ENCODE data around the gene MBLAC2. TPM values are rescaled to one million over a fixed set of nuclear protein-coding genes. Genes with fewer than 3 reads are reported as not detected.

The MBLAC2 gene
- total RNA-seq, 1 donor from 2014 or later = 1.3 TPM

DNA sequence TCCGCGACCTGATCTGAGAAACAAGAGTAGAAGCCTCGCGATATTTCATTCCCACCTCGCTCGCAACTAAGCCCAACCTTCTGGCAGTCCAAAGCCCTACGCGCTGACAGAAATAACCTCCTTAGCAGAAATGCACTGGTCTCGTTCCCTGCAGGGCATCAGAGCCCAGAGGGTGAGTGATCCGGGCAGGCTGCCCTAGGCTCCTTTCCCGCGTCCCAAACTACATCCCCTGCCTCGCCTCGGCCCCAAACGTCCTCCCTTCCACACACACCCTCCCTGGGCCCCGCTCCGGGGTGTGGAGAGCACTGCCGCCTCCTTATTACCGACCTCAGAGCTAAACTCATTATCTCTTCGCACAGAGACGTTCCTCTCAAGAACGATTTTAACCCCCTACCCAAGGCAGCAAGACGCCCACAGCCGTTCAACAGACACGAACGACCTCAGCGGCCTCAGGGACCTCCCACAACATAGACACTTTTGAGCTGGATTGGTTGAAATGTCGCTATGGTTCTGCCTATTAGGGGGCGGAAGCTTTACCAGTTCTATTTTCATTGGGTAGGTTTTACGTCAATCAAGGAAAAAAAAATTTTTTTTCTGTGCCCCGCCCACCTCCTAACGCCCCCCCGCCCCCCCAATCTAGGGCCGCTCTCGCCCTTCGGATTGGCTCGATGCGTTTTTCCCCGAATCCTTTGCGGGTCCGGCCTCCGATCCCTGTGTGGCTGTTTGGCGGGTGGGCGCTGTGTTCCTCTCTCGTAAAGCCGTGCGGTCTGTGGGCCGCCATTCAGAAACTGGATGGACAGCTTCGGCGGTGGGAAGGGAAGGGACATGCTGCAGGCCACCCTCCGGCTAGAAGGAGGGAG lies 65.0 kb downstream of the MBLAC2 start, which contains the start of gene CETN3:
Gene CETN3 (minus strand): TSS at position 439 of the 860 bp plus-strand sequence. CDS start 95 bp downstream, at position 344.
- peak; percentile 90 for DNase-seq (ENCODE audit: low read depth)
- TF ChIP-seq, protein P1, sequence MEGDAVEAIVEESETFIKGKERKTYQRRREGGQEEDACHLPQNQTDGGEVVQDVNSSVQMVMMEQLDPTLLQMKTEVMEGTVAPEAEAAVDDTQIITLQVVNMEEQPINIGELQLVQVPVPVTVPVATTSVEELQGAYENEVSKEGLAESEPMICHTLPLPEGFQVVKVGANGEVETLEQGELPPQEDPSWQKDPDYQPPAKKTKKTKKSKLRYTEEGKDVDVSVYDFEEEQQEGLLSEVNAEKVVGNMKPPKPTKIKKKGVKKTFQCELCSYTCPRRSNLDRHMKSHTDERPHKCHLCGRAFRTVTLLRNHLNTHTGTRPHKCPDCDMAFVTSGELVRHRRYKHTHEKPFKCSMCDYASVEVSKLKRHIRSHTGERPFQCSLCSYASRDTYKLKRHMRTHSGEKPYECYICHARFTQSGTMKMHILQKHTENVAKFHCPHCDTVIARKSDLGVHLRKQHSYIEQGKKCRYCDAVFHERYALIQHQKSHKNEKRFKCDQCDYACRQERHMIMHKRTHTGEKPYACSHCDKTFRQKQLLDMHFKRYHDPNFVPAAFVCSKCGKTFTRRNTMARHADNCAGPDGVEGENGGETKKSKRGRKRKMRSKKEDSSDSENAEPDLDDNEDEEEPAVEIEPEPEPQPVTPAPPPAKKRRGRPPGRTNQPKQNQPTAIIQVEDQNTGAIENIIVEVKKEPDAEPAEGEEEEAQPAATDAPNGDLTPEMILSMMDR (conservative IDR thresholded peaks at IDR 0.05; ENCODE audit: low read depth, low read length) = no peak
- H3K4me3 ChIP-seq (ENCODE audit: low read depth, low read length) = peak within 1 kb of the TSS; percentile 95

DNA sequence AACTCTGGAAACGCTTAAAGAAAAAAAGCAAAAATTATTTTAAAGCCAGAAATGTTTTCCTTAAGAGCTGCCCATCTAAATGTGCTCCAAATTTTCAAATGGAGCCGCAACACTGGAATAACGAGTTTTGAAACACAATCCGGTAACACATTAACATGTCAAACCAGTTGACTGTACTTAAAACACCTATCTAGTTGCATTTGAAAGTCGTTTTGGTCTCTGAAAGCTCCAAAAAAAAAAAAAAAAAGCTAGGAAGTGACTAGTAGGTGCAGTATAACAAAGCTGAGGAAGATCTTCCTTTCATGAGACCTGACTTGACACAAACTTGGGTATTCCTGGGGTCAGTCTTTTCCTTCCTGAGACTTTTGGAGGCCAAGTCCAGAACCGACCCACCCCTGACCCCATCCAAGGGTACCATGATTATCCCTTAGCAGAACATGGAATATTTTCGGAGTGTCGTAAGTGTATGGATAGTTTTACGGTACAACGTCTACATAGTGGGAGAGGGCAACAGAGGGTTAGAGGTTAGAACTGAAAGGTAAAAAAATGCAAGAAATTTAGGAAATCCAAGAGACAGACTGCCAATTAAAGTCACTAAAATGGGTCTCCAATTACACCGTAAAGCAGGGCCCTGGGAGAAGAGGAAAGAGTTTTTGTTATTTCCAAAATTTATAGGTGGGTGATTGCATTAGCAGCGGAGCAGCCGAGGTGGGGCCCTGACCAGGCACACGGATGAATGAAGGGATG lies 65.8 kb downstream of the MBLAC2 start:
- H3K4me3 ChIP-seq (ENCODE audit: low read depth, low read length) = peak overlapping the region; percentile 95
- DNase-seq (ENCODE audit: low read depth) = no peak
- TF ChIP-seq, protein P1 (conservative IDR thresholded peaks at IDR 0.05; ENCODE audit: low read depth, low read length) = no peak

Other genes with a start within 250 kb of the MBLAC2 start
- gene CETN3, start 65.0 kb downstream of the MBLAC2 start, total RNA-seq = 16.1 and 27.8 TPM in 2 replicates
- 25.2 and 28.4 TPM in 2 replicates for gene POLR3G, start 93 bp upstream of the MBLAC2 start, total RNA-seq
- gene LYSMD3, start 54.8 kb upstream of the MBLAC2 start, total RNA-seq = 6.5 and 8.6 TPM in 2 replicates
- 0.69 and 2.3 TPM in 2 replicates for gene ADGRV1, start 84.0 kb upstream of the MBLAC2 start, total RNA-seq

Measured in epithelial cell of proximal tubule (primary cell).